Measurements from ENCODE around the gene RPRD1B. TPM values are rescaled to one million over a fixed set of nuclear protein-coding genes. Genes with fewer than 3 reads are reported as not detected.

The RPRD1B gene
- total RNA-seq, 2 donors from 2014 or later: 60.1 to 75.8 TPM

- Histone ChIP-seq H3K4me3 (no peak overlapping the region), H3K27ac (peak overlapping the region; percentile 77 to 86), H3K9me3 (no peaks in the 10 kb centered on the region), H3K27me3 (no peaks in the 10 kb centered on the region), H3K36me3 (peaks cover 12% of the 10 kb centered on the region), H3K4me1 (peaks cover 0 to 43% of the 10 kb centered on the region in 2 donors)
- peak; percentile 79 for DNase-seq (ENCODE audit: low spot score)
- TF ChIP-seq CTCF (IDR thresholded peaks at IDR 0.05): peak in 1 of 2 donors; percentile 25
Measured at GRCh38 chr20:38125157-38126056, 91.9 kb downstream of the RPRD1B start.

GRCh38 chr20:38126146-38126921 is 92.8 kb downstream of the RPRD1B start:
- no peak overlapping the region for H3K4me3 ChIP-seq
- peaks cover 22% of the 10 kb centered on the region for H3K36me3 ChIP-seq
- peak overlapping the region; percentile 77 to 86 for H3K27ac ChIP-seq
- H3K9me3 ChIP-seq: no peaks in the 10 kb centered on the region
- no peaks in the 10 kb centered on the region for H3K27me3 ChIP-seq
- H3K4me1 ChIP-seq: peaks cover 0 to 43% of the 10 kb centered on the region in 2 donors
- no peak for TF ChIP-seq CTCF (IDR thresholded peaks at IDR 0.05)
- DNase-seq (ENCODE audit: low spot score): peak; percentile 59

GRCh38 chr20:38126932-38127621 is 93.5 kb downstream of the RPRD1B start:
- no peaks in the 10 kb centered on the region for H3K9me3 ChIP-seq
- peaks cover 29% of the 10 kb centered on the region for H3K36me3 ChIP-seq
- DNase-seq (ENCODE audit: low spot score): no peak
- peaks cover 0 to 43% of the 10 kb centered on the region in 2 donors for H3K4me1 ChIP-seq
- peak overlapping the region; percentile 77 to 86 for H3K27ac ChIP-seq
- TF ChIP-seq CTCF (IDR thresholded peaks at IDR 0.05): no peak
- no peak overlapping the region for H3K4me3 ChIP-seq
- no peaks in the 10 kb centered on the region for H3K27me3 ChIP-seq

- Histone ChIP-seq H3K27me3 (no peaks in the 10 kb centered on the region), H3K36me3 (peaks cover 39% of the 10 kb centered on the region), H3K4me1 (peaks cover 0 to 40% of the 10 kb centered on the region in 2 donors), H3K27ac (peak overlapping the region; percentile 77 to 86), H3K4me3 (no peak overlapping the region), H3K9me3 (no peaks in the 10 kb centered on the region)
- TF ChIP-seq CTCF (IDR thresholded peaks at IDR 0.05): no peak
- no peak for DNase-seq (ENCODE audit: low spot score)
Measured at GRCh38 chr20:38127920-38128528, 94.5 kb downstream of the RPRD1B start.

- Histone ChIP-seq H3K27ac (peak overlapping the region; percentile 77 to 86), H3K4me1 (peaks cover 0 to 39% of the 10 kb centered on the region in 2 donors), H3K9me3 (no peaks in the 10 kb centered on the region), H3K36me3 (peaks cover 45% of the 10 kb centered on the region), H3K4me3 (no peak overlapping the region), H3K27me3 (no peaks in the 10 kb centered on the region)
- no peak for DNase-seq (ENCODE audit: low spot score)
- no peak for TF ChIP-seq CTCF (IDR thresholded peaks at IDR 0.05)
Measured at GRCh38 chr20:38128691-38129090, 95.1 kb downstream of the RPRD1B start.
